ENCODE data around the gene MARK4.

Gene MARK4

GRCh38 chr19:45340899-45341453, 89.9 kb downstream of the MARK4 start:
- no peak for DNase-seq (ENCODE audit: low read depth)

DNA sequence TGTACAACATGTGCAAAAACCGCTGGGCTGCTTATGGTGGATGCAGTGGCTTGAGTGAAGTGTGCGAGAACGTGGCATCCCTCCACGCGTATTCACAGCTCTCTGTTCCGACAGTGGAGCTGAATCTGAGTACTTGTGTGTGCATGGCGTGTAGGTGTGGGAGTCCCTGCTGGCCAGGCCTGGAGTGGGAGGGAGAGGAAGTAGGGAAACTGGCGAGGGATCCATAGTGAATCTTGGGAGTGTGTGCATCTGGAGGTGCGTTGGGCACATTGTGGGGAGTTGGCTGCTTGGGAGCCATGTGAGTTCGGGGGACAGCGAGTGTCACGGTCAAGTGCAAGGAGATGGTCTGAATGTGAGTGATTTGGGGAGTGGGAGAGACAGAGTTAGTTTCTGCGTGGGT, 91.8 kb downstream of the MARK4 start:
- DNase-seq (ENCODE audit: low read depth) = no peak

DNA sequence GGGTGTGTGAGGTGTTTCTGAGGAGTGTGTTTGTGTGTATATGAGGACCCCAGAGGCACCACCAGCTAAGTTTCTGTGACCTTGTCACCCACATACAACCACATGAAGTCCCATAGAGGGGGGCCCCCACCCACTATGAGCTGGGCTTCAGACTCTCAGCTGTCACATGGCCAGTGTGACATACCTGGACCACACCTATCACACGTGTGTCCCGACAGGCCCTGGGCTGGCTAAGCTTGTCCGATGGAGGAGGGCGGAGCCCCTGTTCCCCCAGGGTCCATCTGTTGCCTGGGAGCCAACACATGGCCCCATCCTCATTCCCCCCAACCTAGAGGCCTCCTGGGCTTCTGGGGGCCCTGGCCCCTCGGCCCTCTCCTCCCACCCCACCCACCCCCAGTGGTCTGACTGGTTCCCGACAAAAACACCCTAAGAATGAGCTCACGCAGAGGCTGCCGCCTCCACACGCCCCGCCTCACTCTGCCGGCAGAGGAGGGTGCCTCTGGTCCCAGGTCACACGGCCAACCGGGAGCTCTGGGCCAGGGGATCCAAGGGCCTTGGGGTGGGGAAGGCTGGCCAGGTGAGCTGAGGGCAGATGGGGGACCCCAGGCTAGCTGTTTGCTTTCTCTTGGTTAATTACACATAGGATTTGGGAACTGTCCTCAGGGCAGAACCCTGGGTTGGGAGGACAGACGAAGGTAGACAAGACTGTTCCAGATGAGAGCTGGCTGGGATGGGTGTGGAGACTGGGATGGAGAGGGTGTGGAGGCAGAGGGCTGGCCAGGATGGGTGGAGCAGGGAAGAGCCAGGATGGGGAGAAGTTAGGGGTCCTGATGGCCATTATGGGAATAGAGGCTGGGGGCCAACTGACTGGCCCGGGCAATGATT, 93.8 kb downstream of the MARK4 start:
- DNase-seq (ENCODE audit: low read depth) = no peak

- no peak for DNase-seq (ENCODE audit: low read depth)
These were observed 94.4 kb downstream of the MARK4 start for GRCh38 chr19:45345506-45345860.

DNA sequence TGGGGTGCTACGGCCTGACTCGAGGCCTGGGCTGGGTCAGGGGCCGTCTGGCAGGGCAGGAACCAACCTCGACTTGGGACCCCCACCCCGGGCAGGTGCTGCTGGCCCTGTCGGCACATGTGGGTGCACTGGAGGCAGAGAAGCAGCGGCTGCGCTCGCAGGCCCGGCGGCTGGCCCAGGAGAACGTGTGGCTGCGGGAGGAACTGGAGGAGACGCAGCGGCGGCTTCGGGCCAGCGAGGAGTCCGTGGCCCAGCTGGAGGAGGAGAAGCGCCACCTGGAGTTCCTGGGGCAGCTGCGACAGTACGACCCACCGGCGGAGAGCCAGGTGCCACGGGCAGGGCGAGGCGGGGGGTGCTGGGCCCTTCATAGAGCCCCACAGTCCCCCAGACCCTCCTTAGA, 95.4 kb downstream of the MARK4 start:
- no peak for DNase-seq (ENCODE audit: low read depth)

GRCh38 chr19:45347570-45348366, 96.7 kb downstream of the MARK4 start:
- DNase-seq (ENCODE audit: low read depth) = no peak

- no peak for DNase-seq (ENCODE audit: low read depth)
These were observed 97.5 kb downstream of the MARK4 start for GRCh38 chr19:45348367-45349125.

DNA sequence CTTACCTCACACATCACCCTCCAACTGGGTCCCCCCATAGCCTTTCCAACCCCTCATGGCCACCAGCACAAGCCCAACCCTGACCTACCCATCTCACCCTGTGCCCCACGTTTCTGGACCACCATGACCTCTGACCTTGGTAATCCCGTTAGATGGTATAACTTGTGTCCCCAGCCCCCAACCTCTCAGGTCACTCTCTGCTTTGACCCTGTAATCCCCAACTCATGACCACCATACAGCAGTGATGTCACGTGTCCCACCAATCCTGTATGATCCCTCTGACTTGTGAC, 98.0 kb downstream of the MARK4 start:
- no peak for DNase-seq (ENCODE audit: low read depth)

- DNase-seq (ENCODE audit: low read depth) = no peak
These were observed 98.4 kb downstream of the MARK4 start for GRCh38 chr19:45349430-45349941.

GRCh38 chr19:45350477-45351058, 99.5 kb downstream of the MARK4 start:
- DNase-seq (ENCODE audit: low read depth) = no peak

- DNase-seq (ENCODE audit: low read depth) = no peak
These were observed 100.4 kb downstream of the MARK4 start for GRCh38 chr19:45351401-45351952.

GRCh38 chr19:45352062-45352461, 101.0 kb downstream of the MARK4 start:
- no peak for DNase-seq (ENCODE audit: low read depth)

DNA sequence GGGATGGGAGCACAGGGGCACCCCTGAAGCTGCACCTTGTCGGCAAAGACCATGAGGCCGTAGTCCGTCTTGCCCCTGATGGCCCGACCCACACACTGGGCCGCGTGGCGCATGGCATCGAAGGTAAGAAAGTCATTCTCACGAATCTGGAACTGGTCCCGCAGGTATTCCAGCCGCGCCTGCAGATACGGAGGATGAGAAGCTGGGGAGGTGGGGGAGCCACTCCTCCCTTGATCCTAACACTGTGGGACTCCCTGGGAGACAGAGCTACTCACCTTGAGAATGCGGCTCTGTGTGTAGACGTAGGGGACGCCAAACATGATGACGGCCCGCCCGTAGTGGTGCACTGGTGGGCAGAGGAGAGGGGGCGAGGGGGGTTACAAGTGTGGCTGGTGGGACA, 101.4 kb downstream of the MARK4 start:
- no peak for DNase-seq (ENCODE audit: low read depth)

DNA sequence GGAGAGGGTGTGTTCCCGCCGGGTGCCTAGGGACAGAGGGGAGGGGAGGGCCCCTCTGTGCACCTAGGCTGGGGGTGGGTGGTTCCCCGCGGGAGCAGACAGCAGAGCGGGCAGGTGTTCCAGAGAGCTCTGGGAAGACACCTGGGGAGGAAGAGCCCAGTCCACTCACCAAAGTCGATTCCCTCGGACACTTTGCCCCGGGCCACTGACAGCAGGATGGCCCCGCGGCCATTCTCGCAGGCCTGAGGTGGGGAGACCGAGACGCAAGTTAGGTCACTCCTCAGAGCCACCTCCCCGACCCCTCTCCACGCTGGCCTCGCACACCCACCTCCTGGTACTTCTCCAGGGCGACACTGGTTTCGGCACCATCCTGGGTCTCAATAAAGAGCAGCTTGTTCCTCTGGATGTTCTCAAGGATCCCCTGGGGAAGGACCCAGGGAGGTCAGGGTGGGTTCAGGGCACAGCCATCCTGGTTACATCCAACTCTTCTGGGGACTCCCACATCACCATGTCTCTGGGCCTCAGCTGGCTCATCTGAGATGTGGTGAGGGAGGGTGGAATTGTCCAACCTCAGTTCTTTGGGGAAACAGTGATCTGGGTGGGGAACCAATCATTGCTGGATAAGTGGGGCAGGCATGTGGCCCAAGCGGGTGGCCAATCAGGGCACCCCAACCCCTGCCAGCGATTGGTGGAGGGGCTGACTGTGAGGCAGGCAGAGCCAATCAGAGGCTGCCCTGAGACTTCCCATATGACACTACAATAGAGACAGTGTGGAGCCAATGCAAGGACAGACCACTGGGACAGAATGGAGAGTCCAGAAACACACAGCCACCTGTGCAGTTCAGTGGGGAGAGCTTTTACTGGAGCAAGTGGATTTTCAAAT, 102.1 kb downstream of the MARK4 start:
- no peak for DNase-seq (ENCODE audit: low read depth)

DNA sequence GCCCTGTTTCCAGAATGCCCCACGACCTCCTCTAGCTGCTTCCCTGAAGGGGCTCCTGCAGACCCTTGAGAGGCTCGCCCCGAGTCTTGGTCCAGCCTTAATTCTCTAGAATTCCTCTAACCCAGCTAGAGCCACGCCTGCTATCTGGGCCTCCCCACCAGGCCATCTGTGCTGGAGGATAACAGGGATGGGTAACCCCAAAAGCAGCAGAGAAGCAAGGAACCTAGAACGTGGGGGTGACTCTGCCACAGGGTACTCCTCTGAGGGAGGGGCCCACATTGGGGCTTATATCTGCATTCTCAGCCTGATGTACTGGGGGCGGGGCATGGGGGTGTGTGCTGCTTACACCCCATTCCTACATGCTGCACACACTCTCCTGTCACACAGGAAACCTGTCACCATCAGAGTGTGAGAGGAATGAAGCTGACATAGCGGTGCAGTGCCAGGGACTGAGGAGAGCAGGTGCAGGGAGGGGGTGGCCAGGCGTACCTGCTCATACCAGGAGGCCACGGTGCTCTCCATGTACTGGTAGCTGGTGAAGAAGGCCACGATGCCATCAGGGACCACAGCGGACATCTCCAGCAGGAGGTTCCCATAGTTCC, 103.3 kb downstream of the MARK4 start:
- no peak for DNase-seq (ENCODE audit: low read depth)
